ENCODE data around the gene TIAM2.

- TF ChIP-seq CTCF (IDR thresholded peaks at IDR 0.05): no peak
- no peak for TF ChIP-seq POLR2AphosphoS5 (IDR thresholded peaks at IDR 0.05)
Measured at GRCh38 chr6:155290491-155290890, 295.4 kb downstream of the TIAM2 start.
